GM19193 (cell line): ENCODE results near the gene PTPN20.
"Not testable (repeated sequence)": the region's sequence is repeated elsewhere in the genome, so short reads cannot be mapped to it uniquely, and the experiment has no call there.

Experiments used
- POLR2A ChIP-seq: IDR thresholded peaks from 4 replicates; pipeline ENCODE4 v1.6.1; 2011; ENCODE audit not compliant: insufficient read depth, insufficient read length; ENCODE audit errors: extremely low read depth

The PTPN20 gene

GRCh38 chr10:46911144-46911876, at the start of gene PTPN20:
PTPN20 (plus strand) TSS chr10:46911428; CDS start chr10:46932500, 21,072 bp downstream.
- TF ChIP-seq POLR2A: not testable (repeated sequence)

- no peak for TF ChIP-seq POLR2A
Measured at GRCh38 chr10:46992803-46993561, 81.8 kb downstream of the PTPN20 start.

GRCh38 chr10:46995234-46995633, 84.0 kb downstream of the PTPN20 start:
- TF ChIP-seq POLR2A: no peak

GRCh38 chr10:46998192-46998591, 87.0 kb downstream of the PTPN20 start:
- TF ChIP-seq POLR2A: no peak

GRCh38 chr10:46998595-46998994, 87.4 kb downstream of the PTPN20 start:
- TF ChIP-seq POLR2A: no peak

- no peak for TF ChIP-seq POLR2A
Measured at GRCh38 chr10:46999217-46999616, 88.0 kb downstream of the PTPN20 start.

- no peak for TF ChIP-seq POLR2A
Measured at GRCh38 chr10:47008769-47009168, 97.5 kb downstream of the PTPN20 start.

GRCh38 chr10:47009215-47009838, 98.1 kb downstream of the PTPN20 start:
- no peak for TF ChIP-seq POLR2A

- TF ChIP-seq POLR2A: no peak
Measured at GRCh38 chr10:47010036-47010435, 98.8 kb downstream of the PTPN20 start.

GRCh38 chr10:47012214-47012613, 101.0 kb downstream of the PTPN20 start:
- TF ChIP-seq POLR2A: no peak

- TF ChIP-seq POLR2A: no peak
Measured at GRCh38 chr10:47013507-47014154, 102.4 kb downstream of the PTPN20 start.

GRCh38 chr10:47015404-47015803, 104.2 kb downstream of the PTPN20 start:
- TF ChIP-seq POLR2A: no peak

GRCh38 chr10:47016564-47016963, 105.3 kb downstream of the PTPN20 start:
- TF ChIP-seq POLR2A: no peak

- TF ChIP-seq POLR2A: no peak
Measured at GRCh38 chr10:47018026-47018735, 107.0 kb downstream of the PTPN20 start.

GRCh38 chr10:47019155-47020145, 108.2 kb downstream of the PTPN20 start:
- no peak for TF ChIP-seq POLR2A
